Fibroblast of the aortic adventitia (primary cell): Measurements from ENCODE around the gene LPAR1. TPM values are rescaled to one million over a fixed set of nuclear protein-coding genes. Genes with fewer than 3 reads are reported as not detected.

Experiments used
- DNase-seq: peaks from one replicate; pipeline ENCODE4 v3.0.0-alpha.2; 2010; ENCODE audit warnings: low read depth
- H3K4me3 ChIP-seq: 2 replicates; pipeline ENCODE4 v1.5.1; 2011; ENCODE audit warnings: low read depth, mild to moderate bottlenecking, control low read depth, low read length, moderate library complexity
- CTCF ChIP-seq: IDR thresholded peaks from 2 replicates; pipeline ENCODE4 v1.5.1; 2011; ENCODE audit warnings: mild to moderate bottlenecking, low read length, control low read depth, inconsistent platforms; ENCODE audit not compliant: insufficient read depth
- total RNA-seq: library from RNA; depleted of rRNA; stranded (reverse); fragments of >200 nt; gene quantifications from 2 replicates; pipeline ENCODE4 v1.2.3, GENCODE V29; 2012; ENCODE audit warnings: low replicate concordance

LPAR1 gene
- total RNA-seq, 1 donor, result 265 TPM

- DNase-seq, result no peak
- no peak for TF ChIP-seq CTCF
- H3K4me3 ChIP-seq, result no peak overlapping the region
Measured at GRCh38 chr9:110940951-110941557, 97.2 kb downstream of the LPAR1 start.

- H3K4me3 ChIP-seq, result no peak overlapping the region
- DNase-seq, result no peak
- TF ChIP-seq CTCF, result no peak
Measured at GRCh38 chr9:110939573-110939972, 98.7 kb downstream of the LPAR1 start.

- H3K4me3 ChIP-seq, result no peak overlapping the region
- TF ChIP-seq CTCF, result no peak
- DNase-seq, result no peak
Measured at GRCh38 chr9:110939047-110939446, 99.2 kb downstream of the LPAR1 start.

GRCh38 chr9:110938242-110938641, 100.0 kb downstream of the LPAR1 start:
- H3K4me3 ChIP-seq, result no peak overlapping the region
- no peak for DNase-seq
- no peak for TF ChIP-seq CTCF

- no peak for TF ChIP-seq CTCF
- no peak overlapping the region for H3K4me3 ChIP-seq
Measured at GRCh38 chr9:110936719-110937452, 101.4 kb downstream of the LPAR1 start.

GRCh38 chr9:110936237-110936636, 102.0 kb downstream of the LPAR1 start:
- DNase-seq, result no peak
- no peak for TF ChIP-seq CTCF
- no peak overlapping the region for H3K4me3 ChIP-seq

More at GRCh38 chr9:110936719-110937452, 101.4 kb downstream of the LPAR1 start:
- peak; percentile 80 for DNase-seq

- no peak for TF ChIP-seq CTCF
- DNase-seq, result no peak
- no peak overlapping the region for H3K4me3 ChIP-seq
Measured at GRCh38 chr9:110935829-110936228, 102.4 kb downstream of the LPAR1 start.
